ENCODE data around the gene PCDHB5.
"Not testable (repeated sequence)": the region's sequence is repeated elsewhere in the genome, so short reads cannot be mapped to it uniquely, and the experiment has no call there.

Gene PCDHB5

GRCh38 chr5:141152096-141152495 lies 17.1 kb downstream of the PCDHB5 start:
- DNase-seq, result not testable (repeated sequence)

GRCh38 chr5:141155540-141156374 lies 20.8 kb downstream of the PCDHB5 start:
- DNase-seq, result no peak

GRCh38 chr5:141157356-141157755 lies 22.4 kb downstream of the PCDHB5 start:
- not testable (repeated sequence) for DNase-seq

DNA sequence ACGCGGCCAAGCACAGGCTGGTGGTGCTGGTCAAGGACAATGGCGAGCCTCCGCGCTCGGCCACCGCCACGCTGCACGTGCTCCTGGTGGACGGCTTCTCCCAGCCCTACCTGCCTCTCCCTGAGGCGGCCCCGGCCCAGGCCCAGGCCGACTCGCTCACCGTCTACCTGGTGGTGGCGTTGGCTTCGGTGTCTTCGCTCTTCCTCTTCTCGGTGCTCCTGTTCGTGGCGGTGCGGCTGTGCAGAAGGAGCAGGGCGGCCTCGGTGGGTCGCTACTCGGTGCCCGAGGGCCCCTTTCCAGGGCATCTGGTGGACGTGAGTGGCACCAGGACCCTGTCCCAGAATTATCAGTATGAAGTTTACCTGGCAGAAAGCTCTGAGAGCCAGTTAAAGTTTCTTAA lies 22.9 kb downstream of the PCDHB5 start:
- DNase-seq, result not testable (repeated sequence)

- DNase-seq, result peak in 2 of 4 experiments; percentile 7 to 8
Observed at GRCh38 chr5:141172381-141173204, 37.6 kb downstream of the PCDHB5 start, which contains the start of gene PCDHB7. TSS of gene PCDHB7 (plus strand) at chr5:141172644. CDS start at chr5:141172836, 192 bp downstream.

- not testable (repeated sequence) for DNase-seq
Observed at GRCh38 chr5:141174291-141175104, 39.5 kb downstream of the PCDHB5 start.

- no peak for DNase-seq
Observed at GRCh38 chr5:141175933-141176332, 40.9 kb downstream of the PCDHB5 start.

DNA sequence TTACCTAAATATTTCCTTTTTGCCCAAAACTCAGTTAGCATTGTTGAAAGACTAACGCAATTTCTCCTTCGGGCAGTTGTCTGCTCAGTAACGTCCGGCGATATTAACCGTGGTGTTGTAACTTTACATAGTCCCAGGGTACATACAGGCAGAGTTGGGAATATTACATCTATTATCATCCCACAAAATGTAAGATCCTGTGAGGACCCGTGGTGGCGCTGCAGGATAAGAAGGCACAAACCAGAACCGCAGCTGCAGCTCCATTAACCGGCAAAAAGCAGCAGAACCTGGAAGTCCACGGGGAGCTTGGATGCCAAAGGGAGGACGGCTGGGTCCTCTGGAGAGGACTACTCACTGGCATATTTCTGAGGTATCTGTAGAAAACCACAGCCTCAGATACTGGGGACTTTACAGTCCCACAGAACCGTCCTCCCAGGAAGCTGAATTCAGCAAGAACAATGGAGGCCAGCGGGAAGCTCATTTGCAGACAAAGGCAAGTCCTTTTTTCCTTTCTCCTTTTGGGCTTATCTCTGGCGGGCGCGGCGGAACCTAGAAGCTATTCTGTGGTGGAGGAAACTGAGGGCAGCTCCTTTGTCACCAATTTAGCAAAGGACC lies 42.7 kb downstream of the PCDHB5 start, which contains the start of gene PCDHB8:
Gene PCDHB8, plus strand, starts transcription at position 214 of the 615 bp plus-strand sequence. Its CDS starts 245 bp downstream, at position 459.
- not testable (repeated sequence) for DNase-seq

- DNase-seq, result not testable (repeated sequence)
Observed at GRCh38 chr5:141179371-141179770, 44.4 kb downstream of the PCDHB5 start.

DNA sequence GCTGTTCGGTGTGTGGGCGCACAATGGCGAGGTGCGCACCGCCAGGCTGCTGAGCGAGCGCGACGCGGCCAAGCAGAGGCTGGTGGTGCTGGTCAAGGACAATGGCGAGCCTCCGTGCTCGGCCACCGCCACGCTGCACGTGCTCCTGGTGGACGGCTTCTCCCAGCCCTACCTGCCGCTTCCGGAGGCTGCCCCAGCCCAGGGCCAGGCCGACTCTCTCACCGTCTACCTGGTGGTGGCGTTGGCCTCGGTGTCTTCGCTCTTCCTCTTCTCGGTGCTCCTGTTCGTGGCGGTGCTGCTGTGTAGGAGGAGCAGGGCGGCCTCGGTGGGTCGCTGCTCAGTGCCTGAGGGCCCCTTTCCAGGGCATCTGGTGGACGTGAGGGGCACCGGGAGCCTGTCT lies 44.9 kb downstream of the PCDHB5 start:
- DNase-seq, result not testable (repeated sequence)

- no peak for DNase-seq
Observed at GRCh38 chr5:141180313-141180712, 45.3 kb downstream of the PCDHB5 start.

DNA sequence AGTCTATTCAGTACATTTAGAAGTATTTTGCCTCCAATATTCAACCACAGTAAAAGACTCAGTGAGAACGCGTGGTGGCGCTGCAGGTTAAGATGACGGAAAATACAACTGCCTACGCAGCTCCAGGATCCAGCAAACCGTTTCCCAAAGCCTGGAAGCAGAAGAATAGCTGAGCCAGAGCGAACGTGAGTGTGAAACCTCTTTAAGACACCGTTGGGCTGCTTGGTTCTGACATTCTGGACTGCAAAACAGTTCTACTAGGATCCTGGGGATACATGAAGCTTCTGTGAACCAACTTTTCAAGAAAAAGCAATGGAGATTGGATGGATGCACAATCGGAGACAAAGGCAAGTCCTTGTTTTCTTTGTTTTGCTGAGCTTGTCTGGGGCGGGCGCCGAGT lies 47.2 kb downstream of the PCDHB5 start, which contains the start of gene PCDHB16:
Gene PCDHB16, plus strand, starts transcription at position 140 of the 400 bp plus-strand sequence. Its CDS starts 173 bp downstream, at position 313.
- DNase-seq, result no peak

DNA sequence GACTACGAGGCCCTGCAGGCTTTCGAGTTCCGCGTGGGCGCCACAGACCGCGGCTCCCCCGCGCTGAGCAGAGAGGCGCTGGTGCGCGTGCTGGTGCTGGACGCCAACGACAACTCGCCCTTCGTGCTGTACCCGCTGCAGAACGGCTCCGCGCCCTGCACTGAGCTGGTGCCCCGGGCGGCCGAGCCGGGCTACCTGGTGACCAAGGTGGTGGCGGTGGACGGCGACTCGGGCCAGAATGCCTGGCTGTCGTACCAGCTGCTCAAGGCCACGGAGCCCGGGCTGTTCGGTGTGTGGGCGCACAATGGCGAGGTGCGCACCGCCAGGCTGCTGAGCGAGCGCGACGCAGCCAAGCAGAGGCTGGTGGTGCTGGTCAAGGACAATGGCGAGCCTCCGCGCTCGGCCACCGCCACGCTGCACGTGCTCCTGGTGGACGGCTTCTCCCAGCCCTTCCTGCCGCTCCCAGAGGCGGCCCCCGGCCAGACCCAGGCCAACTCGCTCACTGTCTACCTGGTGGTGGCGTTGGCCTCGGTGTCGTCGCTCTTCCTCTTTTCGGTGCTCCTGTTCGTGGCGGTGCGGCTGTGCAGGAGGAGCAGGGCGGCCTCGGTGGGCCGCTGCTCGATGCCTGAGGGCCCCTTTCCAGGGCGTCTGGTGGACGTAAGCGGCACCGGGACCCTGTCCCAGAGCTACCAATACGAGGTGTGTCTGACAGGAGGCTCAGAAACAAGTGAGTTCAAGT lies 49.3 kb downstream of the PCDHB5 start:
- DNase-seq, result not testable (repeated sequence)

DNA sequence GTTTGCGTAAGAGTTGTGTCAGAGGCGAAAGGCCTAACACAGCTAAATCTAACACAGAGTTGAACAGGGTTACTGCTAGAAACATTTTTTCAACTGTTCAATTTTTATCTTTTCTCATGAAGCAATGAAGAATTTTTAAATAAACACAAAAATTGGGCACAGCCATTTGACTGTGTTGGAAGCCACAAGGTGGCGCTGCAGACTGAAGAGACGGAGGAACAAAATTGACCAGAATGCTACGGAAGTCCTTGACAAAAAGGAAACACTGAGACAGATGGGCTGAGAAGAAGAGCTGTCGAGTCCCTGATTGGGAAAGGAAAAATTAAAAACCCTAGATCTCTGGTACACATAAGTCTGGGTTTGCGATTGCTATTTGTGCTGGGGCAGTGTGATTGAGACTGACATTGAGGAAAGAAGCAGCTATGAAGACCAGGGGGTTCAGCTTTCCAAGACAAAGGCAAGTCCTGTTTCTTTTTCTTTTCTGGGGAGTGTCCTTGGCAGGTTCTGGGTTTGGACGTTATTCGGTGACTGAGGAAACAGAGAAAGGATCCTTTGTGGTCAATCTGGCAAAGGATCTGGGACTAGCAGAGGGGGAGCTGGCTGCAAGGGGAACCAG lies 52.0 kb downstream of the PCDHB5 start, which contains the start of gene PCDHB9:
Gene PCDHB9, plus strand, starts transcription at position 265 of the 616 bp plus-strand sequence. Its CDS starts 158 bp downstream, at position 423.
- DNase-seq, result peak in 3 of 4 experiments; percentile 5 to 28 (median 18)

All from suppressor macrophage (primary cell).